HepG2 (cell line): ENCODE measurements around the gene ART1.
"Not testable (repeated sequence)": the region's sequence is repeated elsewhere in the genome, so short reads cannot be mapped to it uniquely, and the experiment has no call there.

ENCODE experiments used
- EHMT2 ChIP-seq: fragments of 200-600 bp; sonication (generic); IDR thresholded peaks from 2 replicates; pipeline ENCODE4 v1.7.0; 2017; ENCODE audit warnings: antibody characterized with exemption, low read depth, low read length, borderline replicate concordance
- FOXP4 ChIP-seq: sonication (generic); formaldehyde crosslinking; IDR thresholded peaks from 2 replicates; pipeline ENCODE4 v1.4.0; 2020; ENCODE audit warnings: missing genetic modification reagents
- NFKB2 ChIP-seq: sonication (generic); formaldehyde crosslinking; IDR thresholded peaks from 2 replicates; pipeline ENCODE4 v1.4.0; 2020; ENCODE audit warnings: missing genetic modification reagents, borderline replicate concordance
- SNRNP70 ChIP-seq: fragments of 200-400 bp; formaldehyde crosslinking; IDR thresholded peaks from 2 replicates; pipeline ENCODE4 v1.6.1; 2017; ENCODE audit warnings: mild to moderate bottlenecking, low read depth, low read length, moderate library complexity
- ZNF331 ChIP-seq: sonication (generic); formaldehyde crosslinking; IDR thresholded peaks from 2 replicates; pipeline ENCODE4 v1.4.0; 2020; ENCODE audit warnings: missing genetic modification reagents

- TF ChIP-seq SNRNP70; FOXP4 (CRISPR knock-in tag); ZNF331 (CRISPR knock-in tag); EHMT2; NFKB2 (CRISPR knock-in tag): not testable (repeated sequence)
Observed at GRCh38 chr11:3649374-3649773, 4.4 kb downstream of the ART1 start.
